CD4-positive, alpha-beta T cell treated with Interleukin-21 for 1 hour (primary cell): ENCODE measurements around the gene SMAP2.
A peak's percentile ranks its signal among the peaks of the same experiment; 100 is the strongest.

Experiments used
- DNase-seq: peaks from one replicate; pipeline ENCODE4 v3.0.0-alpha.2; 2020

SMAP2 gene

DNA sequence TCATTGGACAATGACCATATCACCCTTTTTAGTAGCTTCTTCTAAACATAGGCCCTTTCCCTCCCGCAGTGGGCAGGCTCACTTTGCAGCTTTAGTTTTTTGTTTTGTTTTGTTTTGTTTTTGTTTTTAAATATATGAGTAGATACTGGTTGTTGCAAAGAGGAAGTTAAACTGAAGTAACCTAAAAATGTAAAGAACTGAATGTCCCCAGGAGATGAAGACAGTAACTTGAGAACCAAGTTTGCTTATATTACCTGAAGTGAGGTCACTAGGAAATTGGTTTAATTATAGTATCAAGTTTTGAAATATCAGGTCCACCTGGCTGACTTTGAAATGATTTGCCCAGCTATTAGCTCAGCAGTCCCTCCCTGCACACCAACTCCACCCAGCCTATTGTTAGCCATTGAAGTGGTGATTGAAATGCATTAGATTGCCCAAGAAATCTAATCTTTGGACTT, 18.2 kb downstream of the SMAP2 start:
- DNase-seq: no peak

DNA sequence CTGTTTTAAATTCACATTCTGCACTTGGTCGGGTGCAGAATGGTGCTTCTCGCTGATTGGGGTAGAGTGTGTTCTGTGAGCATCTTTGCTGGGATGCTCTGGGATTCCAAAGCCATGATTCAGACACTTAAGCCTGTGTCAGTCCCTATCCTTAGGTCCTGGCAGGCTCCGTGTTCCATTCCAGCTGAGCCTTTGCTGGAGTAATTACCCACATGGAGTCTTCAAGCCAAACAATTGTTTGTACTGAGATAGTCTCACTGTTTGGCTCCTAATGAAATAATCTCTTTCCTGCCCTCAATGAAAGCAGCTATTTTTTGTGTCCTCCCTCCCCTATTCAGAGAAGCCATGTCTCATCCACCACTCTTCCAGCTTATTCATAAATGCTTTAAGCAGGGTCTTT, 18.7 kb downstream of the SMAP2 start:
- DNase-seq: no peak

DNA sequence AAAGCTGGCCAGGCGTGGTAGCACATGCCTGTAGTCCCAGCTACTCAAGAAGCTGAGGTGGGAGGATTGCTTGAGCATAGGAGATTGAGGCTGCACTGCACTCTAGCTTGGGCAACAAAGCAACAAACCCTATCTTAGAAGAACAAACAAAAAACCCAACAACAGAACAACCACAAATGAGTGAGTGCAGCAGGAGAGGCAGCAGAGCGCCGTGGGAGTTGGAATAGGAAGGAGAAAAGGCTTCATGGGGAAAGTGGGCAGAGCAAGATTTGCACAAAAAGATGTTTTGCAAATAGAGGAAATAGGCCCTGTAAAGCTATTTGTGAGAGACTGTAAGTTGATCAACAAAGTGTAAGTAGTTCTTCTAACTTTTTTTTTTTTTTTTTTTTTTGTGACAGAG, 19.6 kb downstream of the SMAP2 start:
- no peak for DNase-seq

DNA sequence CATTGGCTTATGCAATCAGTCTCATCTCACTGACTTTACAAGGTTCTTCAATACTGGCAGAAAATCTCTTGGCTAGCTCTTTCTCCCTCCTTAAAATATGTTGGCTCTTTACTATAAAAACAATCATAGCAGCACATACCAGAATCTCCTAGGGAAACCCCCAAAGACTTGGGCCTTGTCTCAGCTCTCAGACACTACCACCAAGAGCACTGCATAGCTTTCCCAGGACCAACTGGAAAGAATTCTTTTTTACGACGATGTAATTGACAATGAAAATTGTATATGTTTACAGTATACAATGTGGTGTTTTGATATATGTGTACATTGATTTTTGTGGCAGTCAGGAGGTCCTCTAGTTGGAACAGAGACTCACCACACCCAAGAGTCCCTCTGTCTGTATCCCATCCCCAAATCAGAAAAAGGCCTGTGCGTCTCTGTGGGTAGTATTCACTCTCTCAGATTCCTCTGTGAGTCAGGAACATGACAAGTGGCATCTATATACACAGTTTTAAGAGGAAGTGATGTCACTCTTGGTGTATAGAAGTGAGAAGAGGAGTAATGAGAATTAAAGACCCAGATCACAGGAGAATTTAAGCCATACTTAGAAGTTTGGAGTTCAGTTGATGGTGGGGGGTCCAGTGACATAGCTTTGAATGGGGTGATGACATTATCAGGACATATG, 21.1 kb downstream of the SMAP2 start:
- peak; percentile 79 for DNase-seq

DNA sequence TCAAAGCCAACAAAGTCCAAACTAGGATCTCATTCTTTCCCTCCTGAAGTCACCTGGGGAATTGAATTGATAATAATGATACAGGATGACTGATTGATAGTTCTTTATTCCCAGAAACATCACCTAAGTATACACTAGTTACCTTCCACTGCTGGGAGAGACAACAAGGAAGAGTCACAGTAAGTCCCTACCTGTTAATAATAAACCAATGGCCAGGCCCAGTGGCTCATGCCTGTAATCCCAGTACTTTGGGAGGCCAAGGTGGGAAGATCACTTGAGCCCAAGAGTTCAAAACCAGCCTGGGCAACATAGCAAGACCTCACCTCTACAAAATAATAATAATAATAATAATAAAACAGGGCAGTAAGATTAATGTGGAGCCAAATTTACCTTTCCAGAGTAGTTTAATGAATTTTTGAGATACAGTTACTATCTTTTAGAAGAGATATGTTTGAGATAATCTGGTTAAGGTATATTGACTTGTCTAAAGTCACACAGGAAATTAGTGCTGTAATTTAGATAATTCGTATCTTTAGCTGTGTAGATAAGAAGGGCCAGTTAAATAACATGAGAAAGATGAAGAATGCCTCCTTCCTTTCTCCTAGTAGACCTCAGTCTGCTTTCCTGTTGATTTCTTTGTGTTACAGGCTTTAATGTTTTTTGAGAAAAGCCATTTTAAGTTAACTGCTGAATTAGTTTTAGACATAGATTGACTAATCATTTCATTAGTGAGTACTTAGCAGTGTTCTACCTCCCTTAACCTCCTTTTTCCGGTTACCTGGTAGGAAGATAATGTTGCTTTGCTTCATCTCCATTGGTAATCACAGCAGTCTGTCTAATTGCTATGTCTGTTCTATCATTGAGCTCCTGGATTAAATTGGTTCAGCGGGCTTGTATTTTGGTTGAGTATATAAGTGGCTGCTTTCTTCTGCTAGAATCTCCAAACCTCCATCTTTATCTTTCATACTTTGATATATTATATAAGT, 22.0 kb downstream of the SMAP2 start:
- no peak for DNase-seq

DNA sequence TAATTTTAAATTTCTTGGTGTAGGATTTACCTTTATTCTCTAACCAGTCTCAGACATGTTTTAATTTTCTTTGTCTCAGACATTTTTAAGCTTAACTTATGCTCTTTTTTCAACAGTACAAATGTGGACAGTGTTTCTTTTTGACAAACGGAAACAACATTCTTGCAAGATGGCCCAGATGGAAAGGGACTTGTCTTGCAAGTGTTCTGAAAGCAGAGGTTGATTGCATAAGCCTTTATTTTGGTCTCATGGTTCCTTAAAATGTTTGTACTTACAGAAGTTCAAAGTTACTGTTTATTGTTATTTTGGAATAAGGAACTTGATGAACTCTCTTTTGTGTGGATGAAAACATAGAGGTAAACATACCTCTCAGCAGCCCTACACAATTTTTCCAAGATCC, 22.9 kb downstream of the SMAP2 start:
- DNase-seq: no peak

DNA sequence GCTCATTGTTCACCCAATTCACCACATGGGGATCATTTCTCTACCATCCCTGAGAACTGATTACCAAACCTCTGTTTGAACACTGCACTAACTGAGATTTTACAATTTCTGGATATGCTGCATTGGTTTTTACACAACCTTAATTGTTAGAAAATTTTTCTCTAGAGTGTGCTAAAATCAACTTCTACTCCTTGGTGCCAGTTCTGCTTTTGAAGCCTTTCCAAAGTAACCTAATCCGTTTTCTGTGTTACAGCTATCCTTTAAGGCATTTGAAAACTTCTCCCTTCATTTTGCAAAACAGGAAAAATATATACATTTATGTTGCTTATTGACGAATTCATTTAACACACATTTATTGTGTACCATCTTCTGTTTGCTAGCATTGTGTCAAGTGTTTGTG, 23.7 kb downstream of the SMAP2 start:
- no peak for DNase-seq

DNA sequence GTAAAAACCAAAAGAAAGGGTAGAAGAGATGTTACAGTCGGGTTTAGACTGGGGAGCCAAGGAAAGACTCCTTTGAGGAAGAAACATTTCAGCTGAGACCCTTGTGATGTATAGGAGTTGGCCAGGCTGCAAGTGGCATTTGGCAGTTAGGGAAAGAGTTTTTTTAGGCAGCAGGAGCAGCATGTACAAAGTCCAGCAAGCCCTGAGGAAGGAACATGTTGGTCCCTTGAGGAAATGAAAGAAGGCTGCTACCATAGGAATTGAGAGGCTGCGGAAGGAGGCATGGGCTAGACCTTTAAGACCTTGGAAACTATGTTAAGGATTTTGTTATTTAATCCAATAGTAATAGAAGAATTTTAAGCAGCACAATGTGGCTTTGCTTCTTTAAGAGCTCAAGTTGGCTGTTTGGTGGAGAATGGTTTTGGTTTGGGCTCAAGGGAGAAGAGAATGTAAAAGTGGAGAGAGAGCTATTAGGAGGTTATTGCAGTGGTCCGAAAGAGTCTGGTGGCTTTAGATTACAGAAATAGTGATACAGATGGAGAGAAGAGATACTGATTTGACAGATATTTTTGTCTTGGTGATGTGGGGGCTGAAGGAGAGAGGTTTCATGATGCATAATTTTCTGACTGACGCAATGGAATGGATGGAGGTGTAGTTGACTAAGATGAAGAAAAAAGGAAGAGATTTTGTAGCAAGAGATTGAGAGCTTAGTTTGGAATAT, 26.6 kb downstream of the SMAP2 start:
- DNase-seq: no peak

DNA sequence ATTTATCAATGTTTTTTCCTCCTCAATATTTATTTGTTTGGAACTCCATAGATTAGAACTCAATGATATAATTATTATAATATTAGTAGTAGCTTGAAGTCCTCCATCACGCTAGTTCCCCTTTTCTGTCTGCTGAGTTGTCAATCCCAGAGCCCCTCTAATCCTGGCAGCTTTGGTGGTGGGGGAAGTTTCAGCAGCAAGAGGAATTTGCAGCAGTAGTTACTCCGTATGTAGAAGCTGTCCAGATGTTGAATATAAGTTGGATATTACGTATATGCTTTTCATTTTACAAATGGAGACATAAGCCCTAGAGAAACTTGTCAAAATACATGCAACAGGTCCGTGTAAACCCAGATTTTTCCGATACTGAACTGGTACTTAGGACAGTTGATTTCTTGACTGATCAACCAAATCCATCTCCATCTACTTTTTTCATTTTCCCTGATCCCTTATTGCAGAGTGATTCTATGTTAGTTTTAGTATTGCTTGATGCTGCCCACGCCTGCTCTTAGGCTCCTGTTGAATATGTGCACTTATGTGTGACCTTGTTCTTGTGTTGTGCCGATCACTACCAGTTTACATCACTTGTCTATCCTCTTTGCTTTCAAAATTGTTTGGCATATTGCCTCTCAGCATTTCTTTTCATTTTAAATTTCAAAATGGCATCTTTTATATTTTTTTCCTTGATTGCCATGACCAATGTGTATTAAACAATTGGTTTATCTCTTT, 28.1 kb downstream of the SMAP2 start:
- DNase-seq: no peak

DNA sequence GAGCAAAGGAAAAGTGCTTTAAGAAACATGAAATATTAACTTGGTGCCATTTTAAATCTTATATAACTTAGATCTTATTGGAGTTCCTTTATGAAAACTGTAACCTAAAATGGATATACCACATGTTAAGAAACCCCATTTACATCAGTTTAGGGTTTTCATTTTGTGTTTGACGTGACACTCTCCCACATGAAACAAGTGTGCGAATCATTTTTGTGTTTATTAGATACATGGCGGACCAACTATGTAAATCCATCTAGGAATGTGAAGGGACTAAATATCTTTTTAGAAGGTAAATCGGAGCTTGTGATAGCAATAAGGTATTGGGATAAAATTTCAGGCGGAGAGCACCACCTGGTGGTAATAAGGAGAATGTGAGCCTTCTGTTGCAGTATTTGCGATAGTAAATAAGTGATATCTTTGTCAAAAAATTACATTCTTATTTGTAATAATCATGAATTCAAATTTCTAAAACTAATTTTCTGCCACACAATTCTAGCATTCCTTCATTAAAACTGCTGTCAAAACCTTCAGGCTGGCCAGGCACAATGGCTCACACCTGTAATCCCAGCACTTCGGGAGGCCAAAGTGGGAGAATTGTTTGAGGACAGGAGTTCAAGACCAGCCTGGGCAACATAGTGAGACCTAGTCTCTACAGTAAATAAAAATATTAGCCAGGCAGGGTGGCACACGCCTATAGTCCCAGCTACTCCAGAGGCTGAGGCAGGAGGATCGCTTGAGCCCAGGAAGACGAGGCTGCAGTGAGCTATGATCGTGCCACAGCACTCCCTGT, 31.3 kb downstream of the SMAP2 start:
- DNase-seq: peak; percentile 73

DNA sequence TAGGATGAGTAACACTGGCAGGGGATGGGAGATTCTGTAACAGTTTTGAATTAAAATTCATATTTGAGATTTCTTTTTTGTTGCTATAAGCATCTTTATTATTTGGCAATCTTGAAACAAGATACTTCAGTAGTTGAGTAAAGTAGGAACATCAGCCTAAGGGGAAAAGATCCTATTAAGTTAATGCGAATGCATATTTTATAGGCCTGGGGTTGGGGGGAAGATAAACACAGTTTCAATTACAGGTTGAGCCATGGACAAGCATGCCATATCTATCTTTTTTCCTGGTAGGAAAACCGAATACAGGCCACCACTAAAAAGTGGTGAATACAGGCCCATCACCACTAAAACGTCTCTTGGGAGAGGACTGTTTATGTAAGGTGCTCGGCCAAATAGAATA, 32.3 kb downstream of the SMAP2 start:
- DNase-seq: no peak

DNA sequence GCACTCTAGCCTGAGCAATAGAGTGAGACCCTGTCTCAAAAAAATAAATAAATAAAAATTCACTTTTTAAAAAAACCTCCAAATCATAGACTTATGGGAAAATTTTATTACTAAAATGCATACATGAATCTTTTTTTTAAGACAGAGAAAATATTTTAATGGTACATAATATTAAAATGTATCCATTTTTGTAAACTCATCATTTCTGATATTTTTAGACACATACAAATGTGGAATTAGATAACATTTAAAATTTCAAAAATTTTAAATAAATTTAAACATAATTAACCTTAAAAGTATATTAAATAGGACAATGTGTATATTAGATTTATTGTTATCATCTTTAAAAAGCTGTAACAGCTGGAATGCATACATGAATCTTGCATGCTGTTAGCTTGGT, 33.9 kb downstream of the SMAP2 start:
- DNase-seq: no peak

DNA sequence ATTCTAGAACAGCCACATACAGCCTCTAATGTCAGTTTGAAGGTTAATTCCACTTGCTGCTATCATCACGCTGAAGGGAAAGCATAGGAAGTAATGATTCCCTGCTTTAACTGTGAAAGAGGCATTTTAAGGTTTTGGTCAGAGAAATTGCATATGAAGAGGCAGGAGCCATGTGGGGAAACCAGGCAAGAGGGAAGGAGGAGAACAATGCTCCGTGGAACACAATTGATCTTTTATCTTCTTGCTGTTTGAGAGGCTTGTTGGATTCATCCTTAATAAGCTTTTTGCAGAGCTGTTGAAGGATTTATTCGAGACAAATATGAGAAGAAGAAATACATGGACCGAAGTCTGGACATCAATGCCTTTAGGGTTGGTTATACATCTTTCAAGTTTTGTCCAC, 35.9 kb downstream of the SMAP2 start:
- no peak for DNase-seq

DNA sequence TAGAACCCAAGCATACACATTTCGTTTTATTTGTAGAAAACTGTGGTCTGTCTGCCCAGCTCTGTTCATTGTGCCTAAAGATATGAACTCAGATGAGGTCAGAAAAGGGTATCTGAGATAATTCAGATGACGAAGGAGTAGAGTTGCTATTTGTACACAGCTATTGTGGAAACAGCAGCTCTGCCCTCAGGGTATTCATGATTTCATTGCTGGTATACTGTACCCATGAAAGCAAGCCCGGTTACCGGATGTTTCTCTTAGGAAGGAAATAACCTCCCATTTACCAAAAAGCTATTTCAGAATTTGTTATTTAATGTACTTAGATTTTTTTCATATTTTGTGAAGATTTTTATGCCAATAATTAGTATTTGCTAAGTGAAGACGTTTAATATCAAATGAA, 37.8 kb downstream of the SMAP2 start:
- no peak for DNase-seq

DNA sequence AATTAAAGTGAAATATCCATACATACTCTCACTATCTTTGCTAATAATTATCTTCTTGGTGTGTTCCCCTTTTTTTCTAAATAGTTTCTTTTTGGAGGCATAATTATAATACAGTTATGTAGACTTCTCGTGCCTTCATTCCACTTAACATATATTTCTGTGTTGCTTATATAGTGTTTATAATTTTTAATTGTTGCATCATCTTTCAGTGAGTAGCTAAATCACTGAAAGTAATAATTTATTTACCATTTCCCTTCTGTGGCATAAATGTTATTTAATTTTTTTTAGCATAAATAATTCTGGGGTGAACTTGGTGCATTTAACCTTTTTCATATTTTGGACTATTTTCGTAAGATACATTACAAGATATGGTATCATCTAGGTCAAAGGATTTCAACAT, 38.3 kb downstream of the SMAP2 start:
- DNase-seq: no peak

DNA sequence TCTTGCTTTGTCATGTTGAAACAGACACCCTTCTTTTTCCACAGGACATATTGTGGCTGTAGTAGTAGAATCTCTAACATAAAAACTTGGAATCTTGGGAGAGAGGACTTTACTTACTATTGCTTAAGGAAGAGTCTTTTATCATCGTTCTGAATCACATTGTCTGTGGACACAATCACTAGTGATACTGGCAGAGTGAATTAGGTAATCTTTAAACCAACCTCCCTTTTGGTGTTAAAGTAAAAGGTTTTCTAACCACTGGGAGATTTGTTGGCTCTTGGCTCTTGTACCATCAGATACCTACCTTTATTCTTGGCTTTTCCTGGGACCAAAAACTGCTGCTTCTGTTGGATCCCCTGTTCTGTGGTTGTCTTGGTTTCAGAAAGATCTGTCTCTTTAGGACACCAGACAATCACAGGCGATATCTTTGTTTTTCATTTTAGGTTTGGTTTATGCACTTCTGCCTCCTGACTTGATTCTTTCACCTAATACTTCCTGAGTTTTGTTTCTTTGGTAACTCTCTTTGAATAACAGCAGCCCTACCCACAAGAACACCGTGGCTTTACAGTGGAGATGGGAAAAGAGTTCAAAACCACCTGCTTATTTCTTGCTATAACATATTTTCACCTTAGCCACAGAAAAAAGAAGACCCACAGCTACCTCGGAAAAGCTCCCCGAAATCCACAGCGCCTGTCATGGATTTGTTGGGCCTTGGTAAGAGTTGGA, 40.2 kb downstream of the SMAP2 start:
- DNase-seq: no peak

DNA sequence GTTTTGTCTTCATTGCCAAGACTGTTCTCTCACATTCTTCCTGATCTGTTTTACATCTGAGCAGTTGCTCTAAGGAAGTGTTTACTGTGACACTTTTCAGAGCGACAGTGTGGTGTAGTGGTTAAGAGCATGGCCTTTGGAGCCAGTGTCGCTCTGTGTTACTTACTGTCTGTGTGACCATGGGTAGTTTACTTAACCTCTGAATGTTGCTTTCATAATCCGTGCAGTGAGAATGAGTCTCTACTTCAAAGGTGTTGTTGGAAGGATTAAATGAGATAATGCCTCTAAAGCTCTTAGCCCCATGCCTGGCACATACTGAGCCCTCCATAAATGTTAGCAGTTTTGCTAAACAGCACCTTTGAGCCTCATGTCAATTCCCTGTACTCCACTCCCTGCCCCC, 40.8 kb downstream of the SMAP2 start:
- DNase-seq: no peak

DNA sequence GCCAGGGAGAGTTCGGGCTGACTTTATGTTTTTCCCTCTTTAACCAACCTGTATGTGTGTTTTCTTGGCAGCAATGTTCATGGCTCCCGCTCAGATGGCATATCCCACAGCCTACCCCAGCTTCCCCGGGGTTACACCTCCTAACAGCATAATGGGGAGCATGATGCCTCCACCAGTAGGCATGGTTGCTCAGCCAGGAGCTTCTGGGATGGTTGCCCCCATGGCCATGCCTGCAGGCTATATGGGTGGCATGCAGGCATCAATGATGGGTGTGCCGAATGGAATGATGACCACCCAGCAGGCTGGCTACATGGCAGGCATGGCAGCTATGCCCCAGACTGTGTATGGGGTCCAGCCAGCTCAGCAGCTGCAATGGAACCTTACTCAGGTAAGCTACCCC, 43.2 kb downstream of the SMAP2 start:
- DNase-seq: no peak

DNA sequence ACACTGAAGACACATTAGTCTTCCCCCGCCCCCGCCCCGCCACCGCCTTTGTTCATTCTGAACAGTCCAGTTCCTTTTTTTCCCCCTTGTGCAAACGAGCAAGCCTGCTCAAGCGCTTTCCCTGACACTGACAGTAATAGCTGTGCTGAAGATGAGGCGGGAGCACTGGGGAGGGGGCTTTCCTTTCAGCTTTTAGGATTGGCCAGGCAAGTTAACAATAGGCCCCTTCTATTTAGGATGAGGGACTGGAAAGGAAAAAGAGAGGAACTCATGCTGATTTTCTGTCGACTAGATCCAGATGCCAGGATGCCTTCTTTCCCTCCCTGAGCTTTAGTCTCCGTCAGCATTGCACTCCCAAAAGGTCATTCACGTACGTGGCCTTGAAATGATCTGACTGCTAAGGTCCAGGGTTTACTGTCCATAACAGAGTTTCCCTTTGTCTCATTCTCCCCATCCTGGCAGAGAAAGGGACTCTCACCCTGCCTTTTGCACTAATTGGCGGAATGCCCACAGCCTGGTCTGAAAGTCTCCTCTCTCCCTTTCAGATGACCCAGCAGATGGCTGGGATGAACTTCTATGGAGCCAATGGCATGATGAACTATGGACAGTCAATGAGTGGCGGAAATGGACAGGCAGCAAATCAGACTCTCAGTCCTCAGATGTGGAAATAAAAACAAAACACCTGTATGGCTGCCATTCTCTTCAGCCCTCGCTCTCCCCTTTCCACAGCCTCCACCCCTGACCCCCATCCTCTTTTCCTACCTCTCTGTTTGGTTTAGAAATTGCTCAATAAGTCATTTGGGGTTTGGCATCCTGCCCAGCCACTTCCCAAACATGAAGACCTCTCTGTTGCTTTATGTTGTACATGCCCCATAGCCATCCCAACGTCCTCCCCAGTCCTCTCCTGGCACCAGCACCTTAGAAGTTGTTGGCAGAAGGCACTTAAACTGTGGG, 48.2 kb downstream of the SMAP2 start:
- DNase-seq: no peak

DNA sequence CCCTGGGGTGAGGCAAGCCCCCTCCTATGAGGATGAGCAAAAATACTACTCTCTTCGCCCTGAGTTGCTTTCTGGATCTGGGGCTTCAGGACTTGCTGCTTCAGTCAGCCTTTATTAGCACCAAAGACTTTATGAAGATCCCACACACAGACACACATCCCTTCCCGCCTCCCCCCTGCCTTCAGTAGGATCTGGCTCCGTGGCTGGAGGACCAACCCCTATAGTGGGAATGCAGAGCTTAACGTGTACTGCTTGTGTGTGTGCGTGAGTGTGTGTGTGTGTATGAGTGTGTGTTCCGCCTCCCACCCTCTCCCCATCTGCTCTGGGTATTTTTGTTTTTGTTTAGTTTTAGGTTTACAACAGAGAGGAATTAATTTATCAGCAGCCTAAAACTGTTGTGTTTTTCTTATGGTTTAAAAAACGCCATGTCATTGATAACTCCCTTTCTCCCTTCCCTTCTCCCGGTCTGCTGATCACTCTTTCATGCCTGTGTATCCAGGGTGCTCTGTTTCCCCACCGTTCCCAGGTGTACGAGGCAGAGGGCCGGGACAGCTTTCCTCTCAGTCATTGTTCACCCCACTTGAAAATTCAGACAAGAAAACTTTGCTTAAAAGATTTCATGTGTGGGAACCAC, 49.2 kb downstream of the SMAP2 start:
- DNase-seq: no peak
